CD4-positive, alpha-beta T cell (primary cell): ENCODE results near the gene MICAL2. TPM values are rescaled to one million over a fixed set of nuclear protein-coding genes. Genes with fewer than 3 reads are reported as not detected.

Experiments used
- ATAC-seq: fragments of 200-7000 bp; cut with Tn5 transposase; one replicate; pipeline ENCODE4 v1.10.0; 2022; ENCODE audit warnings: mild to moderate bottlenecking; ENCODE audit not compliant: poor library complexity
- CTCF ChIA-PET: fragments of 350-600 bp; sonication (Branson Sonifier 250); formaldehyde crosslinking; loops from one replicate; lab custom pipeline; 2021; ENCODE audit warnings: antibody characterized with exemption, inconsistent platforms; lab: Charles Lee
- POLR2A ChIA-PET: fragments of 350-600 bp; sonication (Branson Sonifier 250); formaldehyde crosslinking; loops from one replicate; lab custom pipeline; 2021; ENCODE audit warnings: antibody characterized with exemption, inconsistent platforms; lab: Charles Lee
- DNase-seq, 14 experiments: peaks; one replicate each; pipeline ENCODE4 v3.0.0-alpha.2; 2013 to 2020; ENCODE audit warnings: mixed read lengths in 2 of 14
- H3K27ac ChIP-seq, 2 donors: one replicate each; pipeline versions ENCODE4 v1.5.1 to v1.7.0; 2013; ENCODE audit warnings: low read length in 2 of 2, low read depth in 1 of 2, mild to moderate bottlenecking in 1 of 2
- H3K27me3 ChIP-seq, 2 experiments: 1 replicate in 1 of 2; 2 replicates in 1 of 2; pipeline versions ENCODE4 v1.6.1 to v1.7.0; 2013; ENCODE audit warnings: low read length in 2 of 2, control low read depth in 1 of 2, mild to moderate bottlenecking in 1 of 2, moderate library complexity in 1 of 2; ENCODE audit not compliant: insufficient read depth in 2 of 2, control insufficient read depth in 1 of 2
- H3K36me3 ChIP-seq: one replicate; pipeline ENCODE4 v1.6.1; 2013; ENCODE audit warnings: low read length, control low read depth; ENCODE audit not compliant: insufficient read depth
- H3K4me1 ChIP-seq: one replicate; pipeline ENCODE4 v1.6.1; 2013; ENCODE audit warnings: low read length, control low read depth; ENCODE audit not compliant: insufficient read depth
- H3K4me3 ChIP-seq: one replicate; pipeline ENCODE4 v1.5.1; 2013; ENCODE audit warnings: mild to moderate bottlenecking, low read length, moderate library complexity
- H3K9me3 ChIP-seq, 2 experiments: 1 replicate in 1 of 2; 2 replicates in 1 of 2; pipeline versions ENCODE4 v1.6.1 to v1.7.0; 2013; ENCODE audit warnings: low read length in 2 of 2, mild to moderate bottlenecking in 2 of 2, control low read depth in 1 of 2, moderate library complexity in 1 of 2; ENCODE audit not compliant: control insufficient read depth in 1 of 2, insufficient read depth in 1 of 2
- H3K27ac Mint-ChIP-seq: one replicate; pipeline ENCODE4 v1.8.0; 2020; ENCODE audit warnings: mixed read lengths
- H3K27me3 Mint-ChIP-seq: one replicate; pipeline ENCODE4 v1.8.0; 2021; ENCODE audit warnings: mixed read lengths
- H3K36me3 Mint-ChIP-seq: one replicate; pipeline ENCODE4 v1.8.0; 2021; ENCODE audit warnings: low read depth, mixed read lengths
- H3K4me1 Mint-ChIP-seq: one replicate; pipeline ENCODE4 v1.8.0; 2021; ENCODE audit warnings: low read depth, mixed read lengths
- H3K4me3 Mint-ChIP-seq: one replicate; pipeline ENCODE4 v1.8.0; 2020; ENCODE audit warnings: mild to moderate bottlenecking, mixed read lengths
- H3K9me3 Mint-ChIP-seq: one replicate; pipeline ENCODE4 v1.8.0; 2020; ENCODE audit warnings: mixed read lengths
- CTCF ChIP-seq: fragments of 200-600 bp; IDR thresholded peaks from one replicate; pipeline ENCODE4 v1.8.0; 2022; ENCODE audit warnings: antibody characterized with exemption, mild to moderate bottlenecking
- intact Hi-C, 2 experiments: fragments of 100-400 bp; cut with DNase I in 1 of 2; cut with micrococcal nuclease in 1 of 2; formaldehyde crosslinking; loops; one replicate each; pipeline versions ENCODE4 v1.15.1 to v1.9.0; 2023 to 2025; cut with DNase I, micrococcal nuclease
- total RNA-seq, 174 experiments: library from RNA in 2 of 174; stranded (reverse) in 2 of 174; gene quantifications; one replicate each; pipeline ENCODE4 v1.2.3 and lab custom pipeline; 2021 to 2026

The MICAL2 gene
- total RNA-seq, 2 experiments from 2014 or later, result 12.8 to 14.1 TPM

GRCh38 chr11:12280199-12280837 is 169.9 kb downstream of the MICAL2 start:
- Mint-ChIP-seq H3K36me3 (no peaks in the 10 kb centered on the region), H3K27me3 (no peaks in the 10 kb centered on the region), H3K4me1 (no peaks in the 10 kb centered on the region), H3K4me3 (no peak overlapping the region), H3K9me3 (no peaks in the 10 kb centered on the region), H3K27ac (no peak overlapping the region)
- Histone ChIP-seq H3K4me3 (no peak overlapping the region), H3K27ac (no peak overlapping the region), H3K27me3 (no peaks in the 10 kb centered on the region), H3K4me1 (no peaks in the 10 kb centered on the region), H3K36me3 (no peaks in the 10 kb centered on the region), H3K9me3 (no peaks in the 10 kb centered on the region)
- DNase-seq (no peak), ATAC-seq (no peak)
- ChIA-PET CTCF (interaction anchor here (0.8 to 2.3 kb wide), 3 partner anchors 44 to 236 kb away, joined by 3 to 27 read pairs (median 16); no protein-coding TSS in a partner anchor), POLR2A (interaction anchor here (2.0 kb wide), 1 partner anchor 44 kb away, joined by 5 read pairs; no protein-coding TSS in a partner anchor)
- intact Hi-C loops, result loop anchor here (2.0 to 10.0 kb wide), 4 partner anchors 348 to 1346 kb away; no protein-coding TSS in a partner anchor
- no peak for TF ChIP-seq CTCF

GRCh38 chr11:12280838-12281565 is 170.6 kb downstream of the MICAL2 start:
- TF ChIP-seq CTCF, result no peak
- Mint-ChIP-seq H3K4me1 (no peaks in the 10 kb centered on the region), H3K4me3 (no peak overlapping the region), H3K27ac (no peak overlapping the region), H3K36me3 (no peaks in the 10 kb centered on the region), H3K9me3 (no peaks in the 10 kb centered on the region), H3K27me3 (no peaks in the 10 kb centered on the region)
- Histone ChIP-seq H3K36me3 (no peaks in the 10 kb centered on the region), H3K27me3 (no peaks in the 10 kb centered on the region), H3K9me3 (no peaks in the 10 kb centered on the region), H3K4me1 (no peaks in the 10 kb centered on the region), H3K27ac (no peak overlapping the region), H3K4me3 (no peak overlapping the region)
- POLR2A ChIA-PET, result interaction anchor here (1.2 to 2.0 kb wide), 4 partner anchors 45 to 234 kb away, joined by 3 to 5 read pairs (median 5); no protein-coding TSS in a partner anchor
- DNase-seq (peak in 1 of 14 experiments; percentile 13), ATAC-seq (no peak)
- intact Hi-C loops, result loop anchor here (1.0 to 10.0 kb wide), 6 partner anchors 234 to 1346 kb away; no protein-coding TSS in a partner anchor
- CTCF ChIA-PET, result interaction anchor here (0.8 to 4.2 kb wide), 12 partner anchors 16 to 1347 kb away, joined by 3 to 34 read pairs (median 3); no protein-coding TSS in a partner anchor

GRCh38 chr11:12281571-12282478 is 171.4 kb downstream of the MICAL2 start:
- H3K9me3 ChIP-seq, result no peaks in the 10 kb centered on the region
- Mint-ChIP-seq H3K4me3 (no peak overlapping the region), H3K27me3 (no peaks in the 10 kb centered on the region), H3K9me3 (no peaks in the 10 kb centered on the region), H3K4me1 (no peaks in the 10 kb centered on the region), H3K27ac (no peak overlapping the region), H3K36me3 (no peaks in the 10 kb centered on the region)
- H3K36me3 ChIP-seq, result no peaks in the 10 kb centered on the region
- no peak overlapping the region for H3K4me3 ChIP-seq
- TF ChIP-seq CTCF, result peak; percentile 99
- ChIA-PET POLR2A (interaction anchor here (0.7 to 2.0 kb wide), 5 partner anchors 8 to 234 kb away, joined by 3 to 5 read pairs (median 5); no protein-coding TSS in a partner anchor), CTCF (interaction anchor here (0.8 to 4.2 kb wide), 13 partner anchors 15 to 1348 kb away, joined by 3 to 34 read pairs (median 3); no protein-coding TSS in a partner anchor)
- intact Hi-C loops, result loop anchor here (1.0 to 10.0 kb wide), 6 partner anchors 235 to 1347 kb away; no protein-coding TSS in a partner anchor
- DNase-seq (peak; percentile 66 to 86 (median 74)), ATAC-seq (peak; percentile 65)
- H3K27me3 ChIP-seq, result no peaks in the 10 kb centered on the region
- H3K27ac ChIP-seq, result no peak overlapping the region
- no peaks in the 10 kb centered on the region for H3K4me1 ChIP-seq
